Measurements from ENCODE around the gene SPOCK1.

SPOCK1 gene

GRCh38 chr5:137016783-137017324, 482.3 kb downstream of the SPOCK1 start:
- no peaks in the 10 kb centered on the region for H3K27me3 ChIP-seq (ENCODE audit: control insufficient read depth, insufficient read depth, low read length)
- no peak overlapping the region for H3K27ac ChIP-seq (ENCODE audit: low read depth, low read length)
- H3K4me1 ChIP-seq (ENCODE audit: control insufficient read depth, insufficient read depth, low read length), result no peaks in the 10 kb centered on the region
- no peak overlapping the region for H3K4me3 ChIP-seq (ENCODE audit: low read length)
- no peak overlapping the region for H3K9ac ChIP-seq (ENCODE audit: low read length)
- no peaks in the 10 kb centered on the region for H3K36me3 ChIP-seq (ENCODE audit: control insufficient read depth, insufficient read depth, low read length)

- Histone ChIP-seq H3K9ac (ENCODE audit: low read length) (no peak overlapping the region), H3K27ac (ENCODE audit: low read depth, low read length) (no peak overlapping the region), H3K4me1 (ENCODE audit: control insufficient read depth, insufficient read depth, low read length) (no peaks in the 10 kb centered on the region), H3K27me3 (ENCODE audit: control insufficient read depth, insufficient read depth, low read length) (no peaks in the 10 kb centered on the region), H3K4me3 (ENCODE audit: low read length) (no peak overlapping the region), H3K36me3 (ENCODE audit: control insufficient read depth, insufficient read depth, low read length) (no peaks in the 10 kb centered on the region)
These were observed 483.5 kb downstream of the SPOCK1 start for GRCh38 chr5:137015540-137016116.

GRCh38 chr5:137014731-137015130, 484.4 kb downstream of the SPOCK1 start:
- no peaks in the 10 kb centered on the region for H3K36me3 ChIP-seq (ENCODE audit: control insufficient read depth, insufficient read depth, low read length)
- no peaks in the 10 kb centered on the region for H3K4me1 ChIP-seq (ENCODE audit: control insufficient read depth, insufficient read depth, low read length)
- no peak overlapping the region for H3K27ac ChIP-seq (ENCODE audit: low read depth, low read length)
- H3K27me3 ChIP-seq (ENCODE audit: control insufficient read depth, insufficient read depth, low read length), result no peaks in the 10 kb centered on the region
- H3K9ac ChIP-seq (ENCODE audit: low read length), result no peak overlapping the region
- no peak overlapping the region for H3K4me3 ChIP-seq (ENCODE audit: low read length)

- Histone ChIP-seq H3K4me3 (ENCODE audit: low read length) (no peak overlapping the region), H3K27me3 (ENCODE audit: control insufficient read depth, insufficient read depth, low read length) (no peaks in the 10 kb centered on the region), H3K9ac (ENCODE audit: low read length) (no peak overlapping the region), H3K36me3 (ENCODE audit: control insufficient read depth, insufficient read depth, low read length) (no peaks in the 10 kb centered on the region), H3K27ac (ENCODE audit: low read depth, low read length) (no peak overlapping the region), H3K4me1 (ENCODE audit: control insufficient read depth, insufficient read depth, low read length) (no peaks in the 10 kb centered on the region)
These were observed 488.9 kb downstream of the SPOCK1 start for GRCh38 chr5:137010226-137010625.

GRCh38 chr5:137004279-137004678, 494.8 kb downstream of the SPOCK1 start:
- Histone ChIP-seq H3K4me1 (ENCODE audit: control insufficient read depth, insufficient read depth, low read length) (no peaks in the 10 kb centered on the region), H3K27me3 (ENCODE audit: control insufficient read depth, insufficient read depth, low read length) (no peaks in the 10 kb centered on the region), H3K9ac (ENCODE audit: low read length) (no peak overlapping the region), H3K4me3 (ENCODE audit: low read length) (no peak overlapping the region), H3K36me3 (ENCODE audit: control insufficient read depth, insufficient read depth, low read length) (no peaks in the 10 kb centered on the region), H3K27ac (ENCODE audit: low read depth, low read length) (no peak overlapping the region)

GRCh38 chr5:137001026-137001569, 498.0 kb downstream of the SPOCK1 start:
- Histone ChIP-seq H3K9ac (ENCODE audit: low read length) (no peak overlapping the region), H3K4me1 (ENCODE audit: control insufficient read depth, insufficient read depth, low read length) (no peaks in the 10 kb centered on the region), H3K36me3 (ENCODE audit: control insufficient read depth, insufficient read depth, low read length) (no peaks in the 10 kb centered on the region), H3K27me3 (ENCODE audit: control insufficient read depth, insufficient read depth, low read length) (no peaks in the 10 kb centered on the region), H3K27ac (ENCODE audit: low read depth, low read length) (no peak overlapping the region), H3K4me3 (ENCODE audit: low read length) (no peak overlapping the region)

GRCh38 chr5:136999787-137000186, 499.3 kb downstream of the SPOCK1 start:
- Histone ChIP-seq H3K36me3 (ENCODE audit: control insufficient read depth, insufficient read depth, low read length) (no peaks in the 10 kb centered on the region), H3K9ac (ENCODE audit: low read length) (no peak overlapping the region), H3K4me3 (ENCODE audit: low read length) (no peak overlapping the region), H3K27ac (ENCODE audit: low read depth, low read length) (no peak overlapping the region), H3K4me1 (ENCODE audit: control insufficient read depth, insufficient read depth, low read length) (no peaks in the 10 kb centered on the region), H3K27me3 (ENCODE audit: control insufficient read depth, insufficient read depth, low read length) (no peaks in the 10 kb centered on the region)

GRCh38 chr5:136998854-136999357, 500.2 kb downstream of the SPOCK1 start:
- no peak overlapping the region for H3K4me3 ChIP-seq (ENCODE audit: low read length)
- no peak overlapping the region for H3K27ac ChIP-seq (ENCODE audit: low read depth, low read length)
- no peak overlapping the region for H3K9ac ChIP-seq (ENCODE audit: low read length)

GRCh38 chr5:136994154-136994553, 505.0 kb downstream of the SPOCK1 start:
- Histone ChIP-seq H3K27me3 (ENCODE audit: control insufficient read depth, insufficient read depth, low read length) (no peaks in the 10 kb centered on the region), H3K36me3 (ENCODE audit: control insufficient read depth, insufficient read depth, low read length) (no peaks in the 10 kb centered on the region), H3K27ac (ENCODE audit: low read depth, low read length) (no peak overlapping the region), H3K9ac (ENCODE audit: low read length) (no peak overlapping the region), H3K4me3 (ENCODE audit: low read length) (no peak overlapping the region), H3K4me1 (ENCODE audit: control insufficient read depth, insufficient read depth, low read length) (no peaks in the 10 kb centered on the region)

More at GRCh38 chr5:136998854-136999357, 500.2 kb downstream of the SPOCK1 start:
- H3K4me1 ChIP-seq (ENCODE audit: control insufficient read depth, insufficient read depth, low read length), result no peaks in the 10 kb centered on the region
- no peaks in the 10 kb centered on the region for H3K27me3 ChIP-seq (ENCODE audit: control insufficient read depth, insufficient read depth, low read length)
- no peaks in the 10 kb centered on the region for H3K36me3 ChIP-seq (ENCODE audit: control insufficient read depth, insufficient read depth, low read length)

GRCh38 chr5:136992796-136993489, 506.2 kb downstream of the SPOCK1 start:
- H3K27me3 ChIP-seq (ENCODE audit: control insufficient read depth, insufficient read depth, low read length), result no peaks in the 10 kb centered on the region
- H3K36me3 ChIP-seq (ENCODE audit: control insufficient read depth, insufficient read depth, low read length), result no peaks in the 10 kb centered on the region
- no peak overlapping the region for H3K27ac ChIP-seq (ENCODE audit: low read depth, low read length)
- H3K4me1 ChIP-seq (ENCODE audit: control insufficient read depth, insufficient read depth, low read length), result no peaks in the 10 kb centered on the region
- no peak overlapping the region for H3K4me3 ChIP-seq (ENCODE audit: low read length)
- H3K9ac ChIP-seq (ENCODE audit: low read length), result no peak overlapping the region

GRCh38 chr5:136985785-136986475, 513.2 kb downstream of the SPOCK1 start:
- Histone ChIP-seq H3K9ac (ENCODE audit: low read length) (no peak overlapping the region), H3K36me3 (ENCODE audit: control insufficient read depth, insufficient read depth, low read length) (no peaks in the 10 kb centered on the region), H3K4me1 (ENCODE audit: control insufficient read depth, insufficient read depth, low read length) (no peaks in the 10 kb centered on the region), H3K4me3 (ENCODE audit: low read length) (no peak overlapping the region), H3K27ac (ENCODE audit: low read depth, low read length) (no peak overlapping the region), H3K27me3 (ENCODE audit: control insufficient read depth, insufficient read depth, low read length) (no peaks in the 10 kb centered on the region)

GRCh38 chr5:136984772-136985446, 514.2 kb downstream of the SPOCK1 start:
- no peak overlapping the region for H3K4me3 ChIP-seq (ENCODE audit: low read length)
- H3K4me1 ChIP-seq (ENCODE audit: control insufficient read depth, insufficient read depth, low read length), result no peaks in the 10 kb centered on the region
- no peak overlapping the region for H3K9ac ChIP-seq (ENCODE audit: low read length)
- no peak overlapping the region for H3K27ac ChIP-seq (ENCODE audit: low read depth, low read length)
- no peaks in the 10 kb centered on the region for H3K27me3 ChIP-seq (ENCODE audit: control insufficient read depth, insufficient read depth, low read length)
- no peaks in the 10 kb centered on the region for H3K36me3 ChIP-seq (ENCODE audit: control insufficient read depth, insufficient read depth, low read length)

Measured in rectal smooth muscle tissue (tissue), 1 donor.